NOMO-1 treated with DMSO at 0.1 percent for 48 hours (cell line): Measurements from ENCODE around the gene LAMTOR2.
A peak's percentile ranks its signal among the peaks of the same experiment; 100 is the strongest.
"Not testable (repeated sequence)": the region's sequence is repeated elsewhere in the genome, so short reads cannot be mapped to it uniquely, and the experiment has no call there.

Source experiments
- DNase-seq: peaks from one replicate; lab custom pipeline; 2025; ENCODE audit not compliant: unreplicated experiment; lab: John Stamatoyannopoulos, UW

Gene LAMTOR2

DNA sequence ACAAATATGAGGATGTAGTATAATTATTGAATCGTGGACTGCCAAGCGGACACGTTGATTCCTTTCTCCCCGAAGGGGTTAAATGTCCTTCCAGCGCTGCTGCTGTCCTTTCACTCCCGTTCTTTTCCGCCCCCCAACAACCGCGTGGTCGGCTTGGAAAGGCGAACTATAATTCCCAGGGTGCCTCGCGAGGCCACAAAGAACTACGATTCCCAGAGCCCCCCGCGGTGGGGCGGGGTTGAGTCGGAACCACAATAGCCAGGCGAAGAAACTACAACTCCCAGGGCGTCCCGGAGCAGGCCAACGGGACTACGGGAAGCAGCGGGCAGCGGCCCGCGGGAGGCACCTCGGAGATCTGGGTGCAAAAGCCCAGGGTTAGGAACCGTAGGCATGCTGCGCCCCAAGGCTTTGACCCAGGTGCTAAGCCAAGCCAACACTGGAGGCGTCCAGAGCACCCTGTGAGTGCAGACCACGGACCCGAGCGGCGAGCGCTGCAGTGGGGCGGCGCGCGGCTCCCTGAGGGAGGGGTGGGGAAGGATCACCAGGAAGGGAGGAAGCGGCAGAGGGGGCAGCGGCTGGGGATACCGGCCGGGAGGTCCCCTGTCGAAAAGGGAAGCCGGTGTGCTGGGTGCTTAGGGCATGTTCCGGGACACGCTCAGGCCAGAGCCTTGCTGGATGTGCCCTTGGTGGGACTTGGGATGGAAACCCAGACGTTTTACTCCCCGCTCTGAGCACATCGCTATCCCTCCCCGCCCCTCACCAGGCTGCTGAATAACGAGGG lies at the start of gene LAMTOR2:
Gene LAMTOR2, plus strand, starts transcription at position 283 of the 781 bp plus-strand sequence. Its CDS starts 108 bp downstream, at position 391.
- DNase-seq: peak; percentile 97

DNA sequence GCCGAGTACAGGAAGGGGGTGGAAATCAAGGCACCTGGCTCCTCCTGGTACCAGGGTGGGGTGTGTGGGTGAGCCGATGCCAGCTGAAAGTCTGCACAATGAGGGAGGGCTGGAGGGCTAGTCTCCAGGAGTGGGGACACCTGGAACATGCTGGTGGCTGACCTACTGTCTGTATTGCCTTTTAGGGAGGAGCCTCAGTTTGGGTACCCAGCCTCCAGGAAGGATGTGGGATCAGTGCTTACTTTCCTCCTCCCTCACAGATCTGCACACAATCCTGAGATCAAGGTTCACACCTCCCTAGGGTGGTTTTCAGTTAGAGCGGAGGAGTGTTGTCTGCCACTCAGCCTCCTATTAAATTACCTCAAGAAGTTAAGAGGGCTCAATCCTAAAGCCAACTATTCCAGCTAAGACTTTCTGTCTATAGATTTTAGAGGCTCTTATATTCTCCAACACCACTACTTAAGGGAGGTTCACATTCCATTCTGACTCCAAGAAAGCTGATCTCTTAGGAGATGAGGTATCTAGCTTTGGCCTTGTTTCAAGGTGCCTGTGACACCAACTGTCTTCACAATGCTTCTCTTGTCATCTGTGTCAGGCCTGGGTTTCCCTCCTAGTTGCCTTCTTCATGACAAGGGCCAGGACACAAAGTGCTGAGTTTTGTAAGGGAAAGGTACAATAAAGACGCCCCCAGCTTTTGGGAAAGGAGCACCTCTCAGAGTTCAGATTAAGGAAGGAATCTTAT lies 49.6 kb upstream of the LAMTOR2 start:
- DNase-seq: no peak

DNA sequence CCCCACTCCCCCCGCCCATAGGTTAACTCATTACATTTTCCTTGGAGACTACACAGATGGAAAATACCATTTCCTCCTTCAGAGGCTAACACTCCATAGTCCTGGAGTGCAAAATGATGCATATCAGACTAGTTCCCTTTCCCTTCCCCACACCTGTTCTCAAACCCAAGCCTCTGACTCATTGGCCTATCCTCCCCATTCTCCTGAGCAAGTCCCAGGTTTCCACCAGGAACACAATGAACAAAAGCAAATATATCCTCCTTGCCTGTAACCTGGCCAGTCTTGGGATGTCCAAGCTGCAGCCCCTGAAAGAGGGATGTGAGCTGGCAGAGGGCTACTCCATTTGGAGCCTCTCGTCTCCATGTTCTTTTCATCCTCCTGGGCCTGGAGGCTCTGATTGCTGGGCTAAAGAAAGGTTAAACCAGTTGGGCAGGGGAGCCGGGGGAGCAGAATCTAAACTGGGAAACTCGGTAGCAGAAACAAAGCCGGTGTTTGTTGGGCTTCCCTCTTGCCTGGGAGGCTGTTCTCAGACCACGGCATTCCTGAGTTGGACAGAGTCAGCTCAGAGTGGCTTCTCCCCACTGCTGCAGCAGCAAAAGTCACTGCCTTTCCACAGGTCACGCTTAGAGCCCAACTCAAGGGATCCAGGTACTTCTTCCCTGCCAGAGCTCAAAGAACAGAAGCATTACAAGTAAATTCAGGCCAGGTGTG lies 47.8 kb upstream of the LAMTOR2 start:
- DNase-seq: no peak

DNA sequence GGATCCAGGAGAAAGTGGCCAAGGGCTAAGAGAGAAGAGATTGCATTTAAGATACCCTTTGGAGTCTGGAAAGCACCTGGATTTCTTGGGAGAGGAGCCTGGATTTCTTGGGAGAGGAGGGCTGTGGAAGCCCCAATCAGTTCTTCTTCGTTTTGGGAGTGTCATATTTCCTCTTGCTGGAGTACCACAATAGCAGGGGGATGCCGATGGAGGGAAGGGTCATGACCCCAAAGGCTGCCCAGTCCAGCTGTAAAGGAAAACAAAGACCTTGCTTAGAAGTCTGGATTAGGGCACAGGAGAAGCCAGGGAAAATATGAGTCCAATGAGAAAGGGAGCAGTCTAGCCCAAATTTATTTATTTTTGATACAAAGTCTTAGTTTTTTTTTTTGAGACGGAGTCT lies 45.2 kb upstream of the LAMTOR2 start:
- DNase-seq: no peak

DNA sequence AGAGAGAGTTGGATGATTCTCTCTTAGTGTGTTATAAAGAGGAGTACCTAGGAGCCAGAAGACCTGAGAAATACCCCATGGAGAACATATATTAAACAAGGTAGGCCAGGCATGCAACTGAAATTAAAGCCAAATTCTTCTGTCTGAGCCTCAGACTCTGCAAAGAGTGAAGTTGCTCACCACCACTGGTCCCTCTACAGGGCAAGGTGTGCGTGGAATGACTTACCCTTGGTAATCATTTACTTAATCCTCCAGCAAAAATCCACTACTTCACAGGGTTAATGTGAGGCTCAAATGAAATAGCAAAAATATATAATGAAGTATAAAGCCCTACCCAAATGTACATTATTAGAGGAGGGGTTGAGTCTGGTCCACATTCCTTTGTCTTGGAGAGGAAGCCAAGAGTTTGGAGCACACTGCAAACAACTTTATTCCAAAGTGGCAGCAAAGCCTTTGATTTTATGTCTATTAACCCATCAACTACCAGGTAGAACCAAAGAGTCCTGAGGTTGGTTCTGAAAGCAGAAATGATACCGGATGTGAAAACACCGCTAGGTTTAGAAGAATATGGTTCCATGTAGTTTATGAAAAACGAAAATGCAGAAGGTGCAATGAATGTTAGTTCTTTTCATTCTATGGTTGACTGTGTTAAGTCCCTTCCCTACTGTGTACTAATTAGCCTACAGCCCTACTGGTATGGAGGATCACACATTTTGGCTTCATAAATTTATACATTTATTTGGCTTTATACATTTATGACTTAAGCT lies 42.3 kb upstream of the LAMTOR2 start:
- DNase-seq: no peak

DNA sequence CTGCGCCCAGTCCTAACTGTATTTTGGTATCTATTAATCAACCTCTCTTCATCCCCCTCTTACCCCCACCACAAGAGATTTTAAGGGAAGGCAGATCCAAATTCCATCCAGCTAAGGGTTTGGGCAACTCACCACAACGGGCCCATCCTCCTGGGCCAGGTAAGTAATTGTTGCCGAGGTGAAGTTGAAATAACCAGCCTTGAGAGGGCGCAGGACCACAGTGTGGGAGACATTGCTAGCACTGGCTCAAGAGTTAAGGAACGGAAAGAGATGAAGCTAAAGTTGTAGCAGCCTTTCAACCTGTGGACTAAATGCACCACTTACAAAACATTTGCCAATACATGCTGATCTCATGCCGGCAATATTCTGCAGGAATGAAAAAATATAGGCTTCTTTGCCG lies 39.8 kb upstream of the LAMTOR2 start:
- no peak for DNase-seq

DNA sequence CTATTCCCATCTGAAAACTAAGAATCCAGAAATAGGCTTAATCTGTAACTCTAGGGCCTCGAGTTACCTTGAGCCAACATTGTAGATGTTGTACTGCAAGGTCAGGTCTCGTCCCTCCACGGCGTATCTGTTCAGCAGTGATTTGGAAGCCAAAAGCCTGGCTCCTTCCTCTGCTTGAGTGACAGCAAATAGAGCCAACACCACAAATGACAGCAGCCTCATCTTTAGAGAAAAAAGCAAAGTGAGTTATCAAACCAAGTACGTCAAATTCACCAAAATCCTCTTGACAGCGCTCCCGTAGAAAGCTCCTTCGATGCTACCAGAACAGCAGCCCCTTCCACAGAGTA lies 34.7 kb upstream of the LAMTOR2 start:
- no peak for DNase-seq

DNA sequence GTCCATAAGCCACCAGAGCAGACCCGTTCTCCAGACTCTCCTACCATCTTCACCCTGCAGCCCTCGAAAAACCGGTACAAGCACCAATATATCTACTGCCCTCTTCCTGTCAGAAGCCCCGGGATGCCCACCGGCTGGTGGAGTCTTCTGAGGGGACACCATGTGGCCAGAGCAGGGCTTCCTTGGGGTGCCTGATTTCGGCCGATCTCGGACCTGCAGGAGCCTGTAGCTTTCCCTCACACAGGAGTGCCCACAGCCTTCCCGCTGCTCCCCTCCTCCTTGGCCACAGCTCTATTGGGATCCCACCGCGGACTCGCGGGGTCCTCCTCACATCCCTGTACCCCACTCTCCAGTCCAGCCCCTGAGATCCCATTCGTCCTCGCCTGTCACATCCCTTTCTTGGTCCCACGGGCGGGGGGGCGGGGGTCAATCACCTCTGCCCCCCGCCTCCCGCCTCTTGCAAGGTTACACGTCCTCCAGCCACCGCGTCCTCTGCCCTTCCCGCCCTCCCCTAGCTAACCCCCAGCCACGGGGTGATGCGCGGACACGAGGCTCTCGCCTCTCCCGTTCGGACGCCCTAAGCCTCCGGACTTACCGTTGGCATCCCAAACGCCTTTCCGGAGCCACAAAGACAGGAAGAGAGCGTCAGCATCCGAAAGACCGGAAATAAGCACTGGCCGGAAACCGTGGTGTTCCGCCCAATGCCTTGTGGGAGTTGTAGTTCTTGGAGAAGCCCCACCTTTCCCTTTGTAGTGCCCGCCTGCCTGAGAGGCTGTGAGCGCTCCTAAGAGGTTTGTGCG lies 34.1 kb upstream of the LAMTOR2 start, which contains the start of gene SSR2:
Gene SSR2, minus strand, starts transcription at position 659 of the 800 bp plus-strand sequence. CDS start 784 bp downstream, outside the sequence.
- DNase-seq: peak; percentile 90

DNA sequence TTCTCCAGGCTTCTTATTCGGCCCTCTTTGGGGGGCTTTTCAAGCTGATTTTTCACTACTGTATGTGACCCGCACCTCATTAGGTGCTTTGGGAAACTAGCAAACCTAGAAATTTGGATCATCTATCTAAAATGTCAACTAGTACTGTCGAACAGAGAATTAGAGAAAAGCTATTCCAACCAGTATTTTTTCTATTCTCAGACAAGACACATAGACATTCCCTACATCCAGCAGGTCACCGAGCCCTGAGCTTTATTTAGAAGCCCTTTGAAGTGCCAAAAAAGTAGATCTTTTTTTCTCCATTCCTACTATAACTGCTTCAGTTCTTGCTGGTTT lies 33.5 kb upstream of the LAMTOR2 start:
- DNase-seq: no peak

DNA sequence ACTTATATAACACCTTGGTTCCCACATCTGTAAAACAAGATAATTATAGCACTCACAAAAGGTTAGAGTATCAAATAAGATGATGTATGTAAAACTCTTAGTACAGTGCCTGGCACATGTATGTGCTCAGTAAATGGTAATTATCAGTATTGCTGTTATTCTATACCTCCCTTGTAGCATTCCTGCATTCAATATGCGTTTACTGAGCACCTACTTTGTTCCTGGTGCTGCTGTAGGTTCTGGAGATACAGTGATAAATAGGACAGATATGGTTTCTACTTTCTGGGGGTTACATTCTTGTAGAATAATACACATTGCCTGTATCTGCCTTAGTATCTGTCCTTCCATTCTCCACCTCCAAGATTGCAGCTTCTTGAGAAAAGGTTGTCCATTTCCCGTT lies 32.6 kb upstream of the LAMTOR2 start:
- no peak for DNase-seq

DNA sequence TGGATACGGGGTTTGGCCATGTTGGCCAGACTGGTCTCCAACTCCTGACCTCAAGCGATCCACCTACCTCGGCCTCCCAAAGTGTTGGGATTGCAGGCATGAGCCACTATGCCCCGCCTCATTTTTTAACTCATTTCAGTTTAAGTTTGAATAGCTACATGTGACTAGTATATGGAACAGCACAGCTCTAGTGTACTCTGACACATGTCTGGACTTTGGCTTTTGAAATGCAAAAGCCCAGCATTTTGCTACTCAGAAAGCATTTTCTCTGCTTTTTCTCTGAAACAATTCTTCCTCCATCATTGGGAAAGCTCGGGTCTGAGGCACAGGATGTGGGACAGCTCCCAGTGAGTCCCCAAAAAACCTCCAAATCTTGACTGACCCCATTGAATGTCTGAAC lies 29.8 kb upstream of the LAMTOR2 start:
- no peak for DNase-seq

DNA sequence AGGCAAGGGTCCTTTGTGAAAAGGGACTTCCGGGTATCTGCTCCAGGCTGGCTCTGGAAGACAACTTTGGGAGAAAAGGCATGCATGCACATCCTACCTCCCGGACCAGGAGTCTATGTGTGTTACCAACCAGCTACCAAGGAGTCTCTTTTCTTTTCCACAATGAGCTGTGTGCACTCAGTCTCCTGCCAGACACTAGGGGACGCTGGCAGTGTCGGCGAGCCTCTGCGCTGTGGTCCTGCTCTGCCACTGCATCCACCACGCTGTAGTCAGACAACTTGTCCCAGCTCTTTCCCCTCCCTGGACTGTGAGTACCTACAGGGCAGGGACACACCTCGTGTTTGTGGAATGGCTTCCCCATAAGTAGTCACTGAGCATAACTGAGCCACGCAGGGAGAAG lies 28.7 kb upstream of the LAMTOR2 start:
- DNase-seq: no peak

DNA sequence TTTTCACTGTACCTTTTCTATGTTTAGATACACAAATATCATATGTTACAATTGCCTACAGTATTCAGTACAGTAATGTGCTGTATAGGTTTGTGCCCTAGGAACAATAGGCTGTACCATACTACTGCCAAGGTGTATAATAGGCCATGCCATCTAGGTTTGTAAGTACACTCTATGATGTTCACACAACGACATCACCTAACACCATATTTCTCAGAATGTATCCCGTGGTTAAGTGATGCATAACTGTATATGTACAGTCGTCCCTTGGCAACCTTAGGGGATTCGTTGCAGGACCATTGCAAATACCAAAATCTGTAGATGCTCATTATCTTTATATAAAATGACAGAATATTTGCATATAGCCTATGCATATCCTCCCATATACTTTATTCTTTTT lies 28.0 kb upstream of the LAMTOR2 start:
- no peak for DNase-seq

DNA sequence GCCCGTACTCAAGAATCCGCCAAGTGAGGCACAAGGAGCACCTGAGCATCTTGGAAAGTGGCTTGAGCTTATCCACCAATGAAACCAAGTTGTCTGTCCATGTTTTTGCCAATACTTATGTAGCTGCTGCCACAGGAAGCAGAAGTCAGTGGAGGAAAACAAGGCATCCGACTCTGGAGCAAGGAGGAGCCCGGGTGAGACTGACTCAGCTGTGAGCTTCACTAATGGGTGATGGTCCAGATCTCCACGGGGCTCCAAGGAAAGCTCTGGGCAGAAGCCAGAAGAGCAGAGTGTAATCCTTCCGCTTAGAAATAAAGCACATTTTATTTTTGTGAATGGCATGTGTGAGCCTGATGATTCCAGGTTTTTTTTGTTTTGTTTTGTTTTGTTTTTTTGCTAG lies 21.6 kb upstream of the LAMTOR2 start:
- DNase-seq: no peak

DNA sequence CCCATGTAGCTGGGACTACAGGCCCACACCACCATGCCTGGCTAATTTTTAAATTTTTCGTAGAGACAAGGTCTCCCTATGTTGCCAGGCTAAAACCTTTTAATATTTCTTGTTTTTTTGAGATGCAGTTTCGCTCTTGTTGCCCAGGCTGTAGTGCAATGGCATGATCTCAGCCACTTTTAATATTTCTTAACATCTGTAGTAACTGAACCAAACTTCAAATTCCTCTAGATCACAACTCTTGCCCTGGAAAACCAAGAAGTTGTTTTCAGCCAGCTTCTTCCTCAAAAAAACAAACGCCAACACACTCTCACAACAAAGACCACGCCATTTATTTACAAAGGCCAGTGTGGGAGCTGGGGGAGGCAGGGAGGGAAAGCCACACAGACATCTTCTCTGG lies 19.6 kb upstream of the LAMTOR2 start:
- DNase-seq: not testable (repeated sequence)

DNA sequence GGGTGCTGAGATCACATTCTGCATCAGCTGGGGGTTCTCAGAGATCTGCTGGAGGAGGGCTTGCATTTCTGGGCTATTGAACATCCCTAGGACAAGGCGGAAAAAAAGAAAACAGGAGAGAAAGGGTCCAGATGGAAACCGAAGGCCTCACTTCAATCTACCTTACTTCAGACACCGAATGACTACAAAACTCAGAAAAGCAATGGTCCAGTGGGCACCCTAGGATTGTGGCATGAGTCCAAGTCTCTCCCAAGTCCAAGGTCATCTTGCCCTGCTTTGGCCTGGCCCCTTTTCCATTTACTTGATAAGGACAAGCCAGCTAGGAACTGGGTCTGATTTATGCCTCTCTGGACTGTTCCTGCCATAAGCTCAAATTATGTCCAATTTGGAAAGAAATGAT lies 11.8 kb upstream of the LAMTOR2 start:
- DNase-seq: no peak

DNA sequence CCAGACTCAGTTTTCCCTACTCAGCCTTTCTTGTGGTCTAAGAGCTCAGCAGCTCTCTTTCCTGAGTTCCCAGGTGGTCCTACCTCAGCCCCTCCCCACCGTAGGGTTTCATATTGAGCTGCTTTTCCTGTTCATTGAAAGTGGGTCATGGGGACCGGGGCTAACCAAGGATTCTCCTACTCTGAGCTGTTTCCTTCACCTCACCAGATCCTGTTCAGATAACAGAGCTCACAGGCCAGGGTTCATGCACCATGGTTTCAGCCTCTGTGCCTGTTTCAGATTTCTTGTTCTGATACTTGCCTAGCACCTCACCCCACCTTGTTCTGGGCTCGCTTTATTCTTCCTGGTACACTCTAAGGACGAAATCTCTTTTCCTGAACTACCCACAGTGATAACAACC lies 9.5 kb upstream of the LAMTOR2 start:
- DNase-seq: no peak

DNA sequence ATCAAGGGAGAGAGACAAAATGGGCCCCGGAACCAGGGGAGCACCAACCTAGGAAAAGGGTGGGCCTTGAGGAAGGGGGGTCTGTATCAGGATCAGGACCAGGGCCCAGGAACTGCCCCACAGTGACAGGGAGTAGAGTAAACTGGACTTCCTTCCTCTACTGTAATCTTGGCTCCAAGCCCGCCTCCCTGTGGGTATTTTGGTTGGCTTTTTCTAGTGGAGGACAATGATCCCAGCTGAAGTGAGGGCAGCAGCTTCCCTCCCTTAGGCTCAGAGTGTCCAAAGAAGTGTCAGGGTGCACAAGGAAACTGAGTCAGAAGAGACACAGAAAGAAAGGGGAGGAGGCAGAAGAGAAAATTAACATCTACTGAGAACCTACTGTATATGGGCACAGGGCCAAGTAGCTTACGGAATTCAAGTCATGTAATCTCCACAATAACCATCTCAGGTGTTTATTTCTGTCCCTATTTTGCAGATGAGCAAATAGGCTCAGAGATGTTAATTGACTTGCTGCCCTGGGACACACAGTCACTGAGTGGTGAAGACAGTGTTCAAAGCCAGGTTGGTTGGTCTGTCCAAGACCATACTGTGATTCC lies 5.8 kb upstream of the LAMTOR2 start:
- DNase-seq: no peak

DNA sequence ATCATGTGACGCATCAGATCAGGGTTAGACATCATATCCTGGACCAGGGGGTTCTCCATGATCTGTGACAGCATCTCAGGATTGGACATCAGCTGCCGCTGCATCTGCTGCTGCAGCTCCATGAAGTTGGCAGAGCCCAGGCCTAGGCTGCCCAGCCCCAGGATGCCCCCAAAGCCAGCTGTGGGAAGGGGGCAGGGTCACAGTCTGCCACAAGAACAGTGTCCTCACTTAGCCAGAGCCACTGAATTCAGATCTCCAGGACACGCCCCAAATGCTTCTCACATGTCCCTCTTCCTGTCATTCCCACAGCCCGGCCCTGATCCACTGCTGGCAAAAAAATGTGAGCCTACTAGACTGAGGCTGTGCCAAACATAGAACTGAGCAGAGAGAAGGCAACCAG lies 4.2 kb upstream of the LAMTOR2 start:
- DNase-seq: no peak
